Measurements from ENCODE around the gene SCGB1A1.

Gene SCGB1A1

GRCh38 chr11:62459080-62459479, 40.2 kb downstream of the SCGB1A1 start:
- Histone ChIP-seq H3K27me3 (ENCODE audit: control insufficient read depth, insufficient read depth, low read length) (no peaks in the 10 kb centered on the region), H3K4me3 (ENCODE audit: low read length) (no peak overlapping the region), H3K9ac (ENCODE audit: low read length) (no peak overlapping the region), H3K9me3 (ENCODE audit: control insufficient read depth, low read length) (no peaks in the 10 kb centered on the region), H3K36me3 (ENCODE audit: control insufficient read depth, insufficient read depth, low read length) (no peaks in the 10 kb centered on the region), H3K4me1 (ENCODE audit: control insufficient read depth, insufficient read depth, low read length) (no peaks in the 10 kb centered on the region)

GRCh38 chr11:62461740-62462507, 43.1 kb downstream of the SCGB1A1 start:
- Histone ChIP-seq H3K27me3 (ENCODE audit: control insufficient read depth, insufficient read depth, low read length) (no peaks in the 10 kb centered on the region), H3K4me1 (ENCODE audit: control insufficient read depth, insufficient read depth, low read length) (no peaks in the 10 kb centered on the region), H3K9ac (ENCODE audit: low read length) (no peak overlapping the region), H3K4me3 (ENCODE audit: low read length) (no peak overlapping the region), H3K36me3 (ENCODE audit: control insufficient read depth, insufficient read depth, low read length) (no peaks in the 10 kb centered on the region), H3K9me3 (ENCODE audit: control insufficient read depth, low read length) (no peaks in the 10 kb centered on the region)

- no peak overlapping the region for H3K4me3 ChIP-seq (ENCODE audit: low read length)
- no peaks in the 10 kb centered on the region for H3K27me3 ChIP-seq (ENCODE audit: control insufficient read depth, insufficient read depth, low read length)
- H3K36me3 ChIP-seq (ENCODE audit: control insufficient read depth, insufficient read depth, low read length), result no peaks in the 10 kb centered on the region
- no peak overlapping the region for H3K9ac ChIP-seq (ENCODE audit: low read length)
- no peaks in the 10 kb centered on the region for H3K4me1 ChIP-seq (ENCODE audit: control insufficient read depth, insufficient read depth, low read length)
- no peaks in the 10 kb centered on the region for H3K9me3 ChIP-seq (ENCODE audit: control insufficient read depth, low read length)
These were observed 43.7 kb downstream of the SCGB1A1 start for GRCh38 chr11:62462508-62462892.

GRCh38 chr11:62463121-62463542, 44.3 kb downstream of the SCGB1A1 start:
- Histone ChIP-seq H3K9me3 (ENCODE audit: control insufficient read depth, low read length) (no peaks in the 10 kb centered on the region), H3K36me3 (ENCODE audit: control insufficient read depth, insufficient read depth, low read length) (no peaks in the 10 kb centered on the region), H3K27me3 (ENCODE audit: control insufficient read depth, insufficient read depth, low read length) (no peaks in the 10 kb centered on the region), H3K4me3 (ENCODE audit: low read length) (no peak overlapping the region), H3K4me1 (ENCODE audit: control insufficient read depth, insufficient read depth, low read length) (no peaks in the 10 kb centered on the region), H3K9ac (ENCODE audit: low read length) (no peak overlapping the region)

GRCh38 chr11:62464655-62465054, 45.8 kb downstream of the SCGB1A1 start:
- H3K4me3 ChIP-seq (ENCODE audit: low read length), result no peak overlapping the region
- no peaks in the 10 kb centered on the region for H3K27me3 ChIP-seq (ENCODE audit: control insufficient read depth, insufficient read depth, low read length)
- H3K9ac ChIP-seq (ENCODE audit: low read length), result no peak overlapping the region
- H3K36me3 ChIP-seq (ENCODE audit: control insufficient read depth, insufficient read depth, low read length), result no peaks in the 10 kb centered on the region
- no peaks in the 10 kb centered on the region for H3K4me1 ChIP-seq (ENCODE audit: control insufficient read depth, insufficient read depth, low read length)
- H3K9me3 ChIP-seq (ENCODE audit: control insufficient read depth, low read length), result no peaks in the 10 kb centered on the region

GRCh38 chr11:62466444-62466843, 47.6 kb downstream of the SCGB1A1 start:
- no peaks in the 10 kb centered on the region for H3K27me3 ChIP-seq (ENCODE audit: control insufficient read depth, insufficient read depth, low read length)
- no peak overlapping the region for H3K9ac ChIP-seq (ENCODE audit: low read length)
- no peak overlapping the region for H3K4me3 ChIP-seq (ENCODE audit: low read length)
- H3K36me3 ChIP-seq (ENCODE audit: control insufficient read depth, insufficient read depth, low read length), result no peaks in the 10 kb centered on the region
- no peaks in the 10 kb centered on the region for H3K4me1 ChIP-seq (ENCODE audit: control insufficient read depth, insufficient read depth, low read length)
- H3K9me3 ChIP-seq (ENCODE audit: control insufficient read depth, low read length), result no peaks in the 10 kb centered on the region

GRCh38 chr11:62468577-62468976, 49.7 kb downstream of the SCGB1A1 start:
- no peaks in the 10 kb centered on the region for H3K36me3 ChIP-seq (ENCODE audit: control insufficient read depth, insufficient read depth, low read length)
- no peak overlapping the region for H3K9ac ChIP-seq (ENCODE audit: low read length)
- H3K4me3 ChIP-seq (ENCODE audit: low read length), result no peak overlapping the region
- H3K4me1 ChIP-seq (ENCODE audit: control insufficient read depth, insufficient read depth, low read length), result no peaks in the 10 kb centered on the region
- H3K9me3 ChIP-seq (ENCODE audit: control insufficient read depth, low read length), result no peaks in the 10 kb centered on the region
- H3K27me3 ChIP-seq (ENCODE audit: control insufficient read depth, insufficient read depth, low read length), result no peaks in the 10 kb centered on the region

GRCh38 chr11:62471603-62472002, 52.8 kb downstream of the SCGB1A1 start:
- Histone ChIP-seq H3K4me1 (ENCODE audit: control insufficient read depth, insufficient read depth, low read length) (no peaks in the 10 kb centered on the region), H3K27me3 (ENCODE audit: control insufficient read depth, insufficient read depth, low read length) (no peaks in the 10 kb centered on the region), H3K9me3 (ENCODE audit: control insufficient read depth, low read length) (no peaks in the 10 kb centered on the region), H3K36me3 (ENCODE audit: control insufficient read depth, insufficient read depth, low read length) (no peaks in the 10 kb centered on the region), H3K9ac (ENCODE audit: low read length) (no peak overlapping the region), H3K4me3 (ENCODE audit: low read length) (no peak overlapping the region)

GRCh38 chr11:62472063-62472884, 53.4 kb downstream of the SCGB1A1 start:
- Histone ChIP-seq H3K9ac (ENCODE audit: low read length) (no peak overlapping the region), H3K4me3 (ENCODE audit: low read length) (no peak overlapping the region), H3K4me1 (ENCODE audit: control insufficient read depth, insufficient read depth, low read length) (no peaks in the 10 kb centered on the region), H3K27me3 (ENCODE audit: control insufficient read depth, insufficient read depth, low read length) (no peaks in the 10 kb centered on the region), H3K36me3 (ENCODE audit: control insufficient read depth, insufficient read depth, low read length) (no peaks in the 10 kb centered on the region), H3K9me3 (ENCODE audit: control insufficient read depth, low read length) (no peaks in the 10 kb centered on the region)
